NCI-H1436 treated with DMSO at 0.1 percent for 48 hours (cell line): ENCODE measurements around the gene CLSTN3.

Source experiments
- DNase-seq: peaks from one replicate; lab custom pipeline; 2025; lab: John Stamatoyannopoulos, UW

Gene CLSTN3

DNA sequence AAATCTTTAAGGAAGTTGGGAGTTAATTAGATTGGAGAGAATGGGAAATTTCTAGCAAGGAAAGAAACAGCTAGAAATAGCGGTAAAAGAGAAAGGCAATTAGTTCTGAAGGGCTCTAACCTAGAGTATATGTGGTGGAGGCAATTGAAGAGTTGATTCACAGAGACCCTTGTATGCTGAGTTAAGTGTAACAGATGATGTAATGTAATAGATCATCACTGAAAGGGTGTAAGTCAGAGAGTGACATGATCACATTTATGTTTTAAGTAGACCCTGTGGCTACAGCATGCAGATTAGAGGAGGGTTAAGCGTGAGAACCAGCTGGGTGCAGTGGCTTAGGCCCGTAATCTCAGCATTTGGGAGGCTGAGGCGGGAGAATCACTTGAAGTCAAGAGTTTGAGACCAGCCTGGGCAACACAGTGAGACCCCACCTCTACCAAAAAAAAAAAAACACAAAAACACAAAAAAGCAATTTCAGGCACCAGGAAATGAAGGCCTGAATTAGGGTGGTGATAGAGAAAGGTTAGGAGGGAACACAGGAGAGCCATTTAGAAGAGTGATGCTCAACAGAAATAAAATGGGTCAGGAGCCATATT lies 4.4 kb upstream of the CLSTN3 start:
- DNase-seq = no peak

DNA sequence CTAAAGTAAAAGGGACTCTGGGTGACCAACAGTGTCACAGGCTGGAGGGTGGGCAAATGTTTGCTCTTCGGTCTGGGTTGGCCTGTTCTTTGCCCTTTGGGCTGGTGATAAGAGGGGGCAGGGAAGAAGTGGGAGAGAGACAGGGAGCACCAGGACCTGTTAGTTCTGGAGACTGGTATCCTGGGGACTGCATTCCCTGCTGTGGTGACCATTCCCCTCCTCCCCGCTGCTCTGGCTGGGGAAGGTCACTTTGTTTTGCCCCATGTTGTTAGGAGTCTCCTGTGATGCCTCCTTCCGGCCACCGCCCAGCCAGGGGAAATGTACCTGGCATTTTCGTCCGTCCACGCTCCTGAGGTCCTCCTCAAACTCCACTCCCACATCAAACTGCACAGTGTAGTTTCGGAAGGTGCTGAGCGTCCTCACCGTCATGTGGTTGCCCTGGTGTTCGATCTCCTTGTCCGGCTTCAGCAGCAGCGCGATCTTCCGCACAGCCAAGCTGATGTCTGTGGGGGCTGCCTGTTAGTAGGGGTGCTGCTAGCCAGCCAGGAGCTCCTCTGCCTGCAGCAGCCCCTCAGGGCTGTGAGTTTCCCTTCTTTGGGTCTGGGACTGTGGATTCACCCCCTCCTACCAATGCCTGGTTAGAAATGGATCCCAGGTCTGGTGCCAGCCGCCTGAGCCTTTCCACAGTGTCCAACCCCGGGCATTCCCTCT lies 2.1 kb upstream of the CLSTN3 start:
- no peak for DNase-seq

DNA sequence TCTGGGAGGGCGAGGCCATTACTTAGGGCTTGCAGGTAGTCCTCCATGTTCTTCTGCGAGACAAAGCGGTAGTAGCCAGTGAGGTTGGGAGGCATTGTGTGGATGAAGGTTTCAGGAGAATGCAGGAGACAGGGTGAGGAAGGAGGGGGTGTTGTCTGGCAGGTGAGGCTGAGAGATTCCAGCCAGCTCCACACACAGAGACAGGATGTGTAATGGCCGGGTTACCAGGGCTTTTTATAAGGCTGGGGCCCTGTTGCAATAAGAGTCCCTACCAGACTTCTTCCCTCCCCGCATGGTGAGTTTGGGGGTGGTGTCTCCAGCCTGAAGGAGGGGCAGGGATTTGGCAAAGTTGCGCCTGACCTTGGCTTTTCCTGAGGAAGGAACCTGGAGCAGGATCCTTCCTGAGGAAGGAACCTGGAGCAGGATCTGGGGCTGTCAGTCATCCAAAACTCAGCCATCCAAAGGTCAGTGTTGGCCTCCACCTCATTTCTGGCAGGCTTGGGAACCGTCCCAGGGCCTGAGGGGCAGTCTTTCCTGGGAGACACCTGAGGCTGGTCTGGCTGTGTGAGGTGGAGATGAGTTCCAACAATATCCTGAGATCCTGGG lies 1.4 kb upstream of the CLSTN3 start, which contains the start of gene RBP5:
TSS of gene RBP5 (minus strand) at position 209 of the 606 bp plus-strand sequence. CDS start at position 95, 114 bp downstream.
- DNase-seq = no peak

DNA sequence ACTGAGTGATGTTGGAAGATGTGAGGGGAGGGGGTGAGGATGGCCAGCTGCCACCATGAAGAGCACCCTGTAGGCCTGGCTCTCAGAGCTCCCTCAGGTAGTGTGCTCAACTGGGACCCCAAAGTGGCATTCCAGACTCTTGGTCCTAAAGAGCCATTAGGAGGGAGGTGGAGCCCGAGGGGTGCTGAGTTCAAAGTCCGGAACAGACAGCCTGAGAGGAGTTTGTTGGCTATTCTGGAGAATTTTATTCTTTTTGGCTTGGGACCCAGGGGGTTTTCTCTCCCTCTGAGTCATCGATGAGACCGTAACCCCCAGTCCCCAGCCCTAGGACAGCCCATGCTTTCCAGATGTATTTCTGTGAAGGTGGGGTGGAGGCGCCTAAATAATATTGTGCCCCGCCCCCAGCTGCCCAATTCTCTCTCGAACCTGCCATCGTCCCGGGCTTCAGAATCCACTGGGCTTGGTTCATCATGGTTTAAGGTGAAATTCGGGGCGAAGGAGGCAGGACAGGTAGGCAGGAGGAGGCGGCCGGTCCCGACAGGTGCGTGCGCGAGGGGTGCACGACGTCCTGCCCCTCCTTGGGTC lies 792 bp upstream of the CLSTN3 start:
- DNase-seq = no peak

DNA sequence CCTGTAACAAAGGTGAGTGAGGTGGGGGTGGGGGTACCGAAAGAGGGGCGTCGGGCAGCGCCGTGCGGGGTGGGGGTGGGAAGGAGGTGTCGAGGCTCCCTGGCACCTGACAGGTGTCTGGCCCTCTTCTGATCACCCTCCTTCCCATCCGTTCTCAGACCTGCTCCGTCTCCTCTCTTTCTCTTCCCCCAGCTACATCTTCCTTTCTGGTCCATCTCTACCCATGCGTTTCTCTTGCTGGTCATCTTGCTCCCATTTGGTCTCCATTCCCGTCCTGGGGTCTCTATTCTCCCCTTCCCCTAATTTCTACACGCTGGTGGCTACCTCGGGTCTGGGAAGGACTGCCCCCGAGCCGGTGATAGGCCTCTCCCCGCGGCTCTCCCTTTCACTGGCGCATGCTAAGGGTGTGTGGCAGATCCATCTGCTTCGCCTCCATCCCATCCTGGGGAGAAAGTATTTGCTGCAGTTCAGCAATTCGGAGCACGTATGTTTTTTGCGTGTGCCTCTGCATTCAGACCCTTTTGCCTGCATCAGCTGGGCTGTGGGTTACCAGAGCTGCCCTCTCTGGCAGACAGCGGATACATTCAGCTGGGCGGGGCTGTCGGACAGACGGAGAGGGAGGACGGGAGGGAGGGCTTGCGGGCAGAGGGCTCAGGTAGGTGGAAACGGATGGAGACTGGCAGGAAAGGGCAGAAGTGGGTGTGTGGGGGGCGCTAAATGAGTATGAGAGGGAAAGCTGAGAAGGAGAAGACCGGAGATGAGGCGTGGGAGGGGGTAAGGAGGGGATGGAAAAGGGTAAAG lies 730 bp downstream of the CLSTN3 start:
- DNase-seq = no peak

DNA sequence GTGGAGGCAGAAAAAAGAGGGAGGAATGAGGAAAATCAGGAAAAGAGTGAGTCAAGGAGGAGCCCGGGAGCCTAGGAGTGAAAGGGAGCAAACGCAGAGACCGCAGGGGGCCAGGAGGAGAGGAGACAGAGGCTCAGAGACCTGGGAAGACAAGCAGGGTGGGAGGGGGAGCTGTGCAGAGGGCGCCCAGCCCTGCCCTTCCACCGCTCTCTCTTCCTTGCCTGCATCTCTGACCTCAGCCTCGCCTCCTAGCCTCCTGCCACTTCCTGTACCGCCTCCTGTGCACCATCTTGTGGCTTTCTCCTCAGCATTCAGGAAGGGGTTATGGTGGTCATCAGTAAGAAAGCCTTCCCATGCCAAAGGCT lies 1.3 kb downstream of the CLSTN3 start:
- DNase-seq = no peak

DNA sequence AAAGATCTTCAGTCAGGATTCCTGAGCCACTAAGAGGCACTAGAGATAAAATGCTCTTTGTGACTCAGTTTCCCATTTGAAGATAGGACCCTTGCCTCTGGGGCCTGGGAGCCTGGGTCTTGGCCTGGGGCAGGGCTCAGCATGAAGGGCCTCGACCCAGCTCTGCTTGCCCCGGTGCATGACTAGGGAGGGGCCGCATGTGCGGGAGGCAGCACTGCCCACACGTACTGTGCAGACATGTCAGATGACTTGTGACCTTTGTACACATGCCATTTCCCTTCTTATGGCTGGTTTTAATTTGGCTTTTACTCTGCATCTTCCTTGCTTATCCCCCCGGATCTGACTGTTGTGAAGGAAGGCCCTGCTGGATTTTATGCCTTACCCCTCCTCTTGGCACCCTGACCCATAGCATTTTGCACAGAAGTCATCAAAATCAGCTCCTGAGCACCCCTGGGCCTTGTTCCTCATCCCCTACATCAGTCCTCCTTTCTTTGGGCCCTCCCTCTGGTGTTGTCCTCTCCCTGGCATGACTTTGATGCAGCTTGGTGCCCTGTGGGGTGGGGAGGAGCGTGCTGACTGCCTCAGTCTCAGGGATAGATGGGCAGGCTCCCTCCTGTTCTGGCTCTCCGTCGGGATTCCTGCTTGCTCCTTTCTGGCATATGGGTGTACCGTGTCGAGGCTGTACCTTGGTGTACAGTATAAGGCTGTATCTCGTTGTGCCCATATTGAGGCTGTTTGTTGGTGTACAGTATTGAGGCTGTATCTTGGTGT lies 4.4 kb downstream of the CLSTN3 start:
- no peak for DNase-seq

DNA sequence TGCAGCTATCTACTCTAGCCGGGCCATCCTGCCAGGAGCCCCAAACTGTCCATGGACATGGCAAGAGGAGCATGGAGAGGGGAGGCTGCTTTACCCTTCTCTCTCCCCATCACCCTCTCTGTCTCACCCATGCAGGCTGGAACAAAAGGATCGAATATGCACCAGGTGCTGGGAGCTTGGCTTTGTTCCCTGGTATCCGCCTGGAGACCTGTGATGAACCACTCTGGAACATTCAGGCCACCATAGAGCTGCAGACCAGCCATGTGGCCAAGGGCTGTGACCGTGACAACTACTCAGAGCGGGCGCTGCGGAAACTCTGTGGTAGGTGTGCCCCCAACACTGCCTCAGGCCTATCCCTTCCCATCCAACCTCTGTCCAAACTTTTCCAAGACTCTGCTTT lies 5.9 kb downstream of the CLSTN3 start:
- no peak for DNase-seq

DNA sequence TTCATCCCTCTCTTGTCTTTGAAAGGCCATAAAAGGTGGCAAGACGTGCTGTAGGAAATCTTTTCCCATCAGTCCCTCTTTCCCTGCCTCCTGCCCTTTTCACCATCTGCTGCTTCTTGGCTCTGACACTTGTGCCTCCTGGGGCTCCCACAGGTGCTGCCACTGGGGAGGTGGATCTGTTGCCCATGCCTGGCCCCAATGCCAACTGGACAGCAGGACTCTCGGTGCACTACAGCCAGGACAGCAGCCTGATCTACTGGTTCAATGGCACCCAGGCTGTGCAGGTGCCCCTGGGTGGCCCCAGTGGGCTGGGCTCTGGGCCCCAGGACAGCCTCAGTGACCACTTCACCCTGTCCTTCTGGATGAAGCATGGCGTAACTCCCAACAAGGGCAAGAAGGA lies 6.5 kb downstream of the CLSTN3 start:
- DNase-seq = no peak

DNA sequence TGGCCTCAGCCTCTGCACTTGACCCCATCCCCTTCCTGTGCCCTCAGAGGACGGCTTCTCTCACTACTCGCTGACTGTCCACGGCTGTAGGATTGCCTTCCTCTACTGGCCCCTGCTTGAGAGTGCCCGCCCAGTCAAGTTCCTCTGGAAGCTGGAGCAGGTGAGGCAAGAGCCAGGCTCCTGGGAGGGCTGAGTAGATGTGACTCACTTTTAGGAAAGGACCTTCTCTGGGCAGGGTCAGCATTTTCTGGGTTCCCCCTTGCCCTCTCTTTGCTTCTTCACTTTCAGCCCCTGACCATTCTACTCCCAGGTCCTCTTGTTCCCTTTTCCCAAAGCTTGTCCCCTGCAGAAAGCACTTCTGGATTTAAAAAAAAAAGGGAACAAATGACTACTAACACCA lies 7.7 kb downstream of the CLSTN3 start:
- DNase-seq = no peak

DNA sequence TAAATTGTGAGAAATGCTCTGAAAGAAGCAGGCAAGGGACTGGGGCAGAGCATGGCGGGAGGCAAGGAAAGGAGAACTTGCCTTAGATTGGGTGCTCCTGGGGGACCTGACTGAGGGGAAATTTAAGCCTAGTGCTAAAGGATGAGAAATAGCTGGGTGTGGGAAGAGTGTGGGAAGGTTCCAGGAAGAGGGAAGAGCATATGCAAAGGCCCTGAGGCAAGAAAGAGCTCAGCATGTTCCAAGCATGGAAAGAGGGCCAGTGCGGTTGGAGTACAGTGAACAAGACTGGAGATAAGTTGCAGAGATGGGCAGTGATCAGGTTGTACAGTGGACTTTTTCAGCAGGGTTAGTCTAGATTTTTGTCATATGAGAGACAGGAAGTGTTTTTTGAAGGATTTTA lies 9.0 kb downstream of the CLSTN3 start:
- no peak for DNase-seq

DNA sequence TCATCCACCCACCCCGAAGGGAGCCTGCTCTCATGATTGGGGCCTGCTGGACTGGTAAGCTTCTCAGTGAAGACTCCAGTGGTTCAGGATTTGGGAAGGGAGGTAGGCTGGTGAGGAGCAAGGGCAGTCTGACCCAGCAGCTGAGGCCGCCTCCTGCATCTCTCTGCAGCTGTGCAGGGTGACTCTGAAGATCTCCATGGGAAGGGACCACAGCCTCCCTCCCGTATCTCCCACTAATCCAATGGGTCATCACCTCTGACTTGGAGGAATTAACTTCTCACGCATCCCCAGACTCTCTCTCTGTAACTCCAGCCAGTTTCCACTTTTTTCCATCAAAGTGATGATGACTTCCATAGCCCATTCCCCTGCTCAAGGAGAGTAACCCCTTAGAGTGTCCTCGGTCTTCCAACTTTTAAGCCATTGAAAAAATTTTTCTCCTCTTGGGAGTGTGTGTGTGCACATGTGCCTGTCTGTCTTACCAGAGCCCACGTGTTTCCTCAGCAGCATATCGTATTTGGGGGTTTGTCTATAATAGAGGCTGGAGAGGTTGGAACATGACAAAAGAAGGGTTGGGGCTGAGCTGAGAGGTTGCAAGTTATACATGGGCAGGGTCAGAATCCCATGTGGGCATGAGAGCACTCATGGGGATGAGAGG lies 11.3 kb downstream of the CLSTN3 start:
- DNase-seq = no peak

DNA sequence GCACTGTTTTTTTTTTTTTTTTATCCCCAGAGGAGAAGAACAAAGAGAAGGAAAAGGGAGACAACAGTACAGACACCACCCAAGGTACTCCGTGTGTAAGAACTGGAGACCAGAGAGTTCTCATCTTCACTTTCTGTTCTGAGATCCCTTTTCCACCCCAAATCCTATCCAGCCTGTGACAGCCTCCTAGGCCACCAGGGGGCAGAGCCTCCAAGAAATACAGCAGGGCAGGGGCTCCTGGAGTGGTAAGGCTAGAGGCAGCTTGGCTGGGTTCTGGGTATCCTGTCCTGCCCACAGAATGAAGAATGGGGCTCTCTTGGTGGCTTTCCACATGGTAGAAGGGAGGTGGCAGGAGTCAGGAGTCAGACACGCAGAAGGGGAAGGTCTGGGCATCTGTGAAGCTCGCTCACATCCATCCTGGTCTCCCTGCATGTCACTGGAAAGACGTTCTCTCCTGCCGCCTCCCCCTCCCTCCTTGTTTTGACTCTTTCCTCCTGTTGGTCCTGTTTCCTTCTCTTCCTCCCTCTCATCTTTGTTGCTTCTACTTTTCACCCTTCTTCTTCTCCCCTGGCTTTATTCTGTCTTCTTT lies 12.0 kb downstream of the CLSTN3 start:
- DNase-seq = no peak

DNA sequence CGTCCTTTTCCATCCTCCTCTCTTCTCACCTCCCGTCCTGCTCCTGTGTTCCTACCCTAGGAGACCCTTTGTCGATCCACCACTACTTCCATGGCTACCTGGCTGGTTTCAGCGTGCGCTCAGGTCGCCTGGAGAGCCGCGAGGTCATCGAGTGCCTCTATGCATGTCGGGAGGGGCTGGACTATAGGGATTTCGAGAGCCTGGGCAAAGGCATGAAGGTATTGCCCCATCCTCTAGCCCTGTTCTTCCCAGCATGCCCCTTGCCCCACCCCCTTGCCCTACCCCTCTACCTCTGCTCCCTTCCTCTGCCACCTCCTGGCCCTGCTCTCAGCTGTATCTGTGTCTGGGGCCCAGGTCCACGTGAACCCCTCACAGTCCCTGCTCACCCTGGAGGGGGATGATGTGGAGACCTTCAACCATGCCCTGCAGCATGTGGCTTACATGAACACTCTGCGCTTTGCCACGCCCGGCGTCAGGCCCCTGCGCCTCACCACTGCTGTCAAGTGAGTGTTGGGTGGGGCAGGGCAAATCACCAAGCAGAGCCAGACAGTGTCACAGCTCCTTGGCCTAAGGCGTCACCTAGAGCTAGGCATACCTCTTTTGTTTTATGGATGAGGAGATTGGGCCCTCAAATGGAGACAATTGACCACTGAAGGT lies 12.8 kb downstream of the CLSTN3 start:
- no peak for DNase-seq

DNA sequence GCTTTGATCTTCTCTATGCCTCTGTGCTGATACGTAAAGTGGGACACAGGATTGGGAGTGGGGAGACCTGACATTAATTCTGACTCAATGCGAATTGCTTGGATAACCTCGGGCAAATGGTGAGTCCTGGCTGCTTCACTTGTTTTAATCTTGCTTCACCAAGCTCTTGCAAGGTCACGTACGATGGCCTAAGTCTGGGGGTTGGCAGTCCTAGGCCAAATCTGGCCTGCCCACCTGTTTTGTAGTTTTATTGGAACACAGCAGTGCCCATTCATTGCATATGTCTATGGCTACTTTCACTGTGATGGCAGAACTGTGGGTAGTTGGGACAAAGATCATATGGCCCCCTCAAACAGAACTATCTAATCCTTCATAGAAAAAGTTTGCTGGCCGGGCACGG lies 13.4 kb downstream of the CLSTN3 start:
- no peak for DNase-seq

DNA sequence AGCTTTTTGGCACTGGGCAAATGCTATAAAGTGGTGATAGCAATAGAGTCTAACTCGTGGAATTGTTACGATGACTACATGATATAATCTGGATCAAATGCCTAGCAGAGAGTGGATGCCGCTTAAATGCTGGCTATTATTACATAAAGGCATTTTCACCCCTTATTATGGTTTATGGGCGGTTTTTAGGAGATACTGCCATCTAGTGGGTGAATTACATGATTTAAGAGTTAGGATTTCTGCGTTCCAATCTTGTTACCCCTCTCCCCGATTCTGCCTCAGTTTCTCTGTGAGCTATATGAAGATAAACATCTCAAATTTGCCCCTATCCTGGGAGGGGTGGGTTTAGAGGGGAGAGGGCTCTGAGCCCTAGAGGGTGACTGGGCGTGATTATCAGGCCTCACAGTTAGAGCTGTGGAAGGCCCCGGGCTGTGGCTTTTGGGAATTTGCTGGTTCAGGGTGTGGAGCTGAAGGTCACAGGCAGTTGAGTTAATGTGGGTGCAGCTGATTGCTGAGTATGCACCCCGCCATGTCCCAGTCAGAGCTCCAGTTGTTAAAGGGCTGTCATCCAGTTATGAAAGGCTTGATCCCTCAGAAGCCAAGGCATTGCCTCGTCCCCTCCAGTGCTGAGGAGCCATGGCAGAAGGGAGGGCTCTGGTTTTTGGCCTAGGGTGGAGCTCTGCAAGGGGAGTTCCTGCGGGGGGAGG lies 14.4 kb downstream of the CLSTN3 start:
- no peak for DNase-seq

DNA sequence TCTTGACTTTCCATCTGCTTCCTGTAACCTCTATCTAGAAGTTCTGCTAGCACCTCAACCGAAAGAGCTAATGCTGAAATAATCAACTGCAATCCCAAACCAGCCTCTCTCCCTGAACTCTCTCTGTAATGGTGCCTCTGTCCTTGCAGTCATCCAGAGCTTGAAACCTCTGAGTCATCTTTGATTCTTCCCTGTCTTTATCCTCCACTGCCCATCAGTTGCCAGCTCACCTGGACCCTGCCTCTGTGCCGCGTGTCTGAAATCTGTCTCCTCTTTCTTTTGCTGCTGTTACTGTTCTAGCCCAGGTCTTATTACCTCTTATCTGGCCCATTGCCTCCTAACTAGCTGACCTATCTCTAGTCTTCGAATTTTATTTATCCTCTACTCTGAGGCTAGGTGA lies 15.5 kb downstream of the CLSTN3 start:
- no peak for DNase-seq

DNA sequence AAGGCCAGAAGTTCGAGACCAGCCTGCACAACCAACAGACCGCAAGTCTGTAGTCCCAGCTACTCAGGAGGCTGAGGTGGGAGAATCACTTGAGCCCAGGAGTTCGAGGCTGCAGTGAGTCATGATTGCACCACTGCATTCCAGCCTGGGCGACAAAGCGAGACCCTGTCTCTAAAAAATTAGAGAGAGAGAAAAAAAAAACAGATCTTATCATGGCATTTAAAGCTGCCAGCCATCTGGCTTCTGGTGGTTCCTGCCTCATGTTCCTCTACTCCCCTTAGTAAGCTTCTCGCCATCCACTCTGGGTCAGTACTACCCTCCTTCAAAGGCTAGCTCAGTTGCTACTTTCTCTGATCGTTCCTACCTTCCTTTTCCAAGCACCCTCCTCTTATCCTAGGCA lies 16.1 kb downstream of the CLSTN3 start:
- no peak for DNase-seq

DNA sequence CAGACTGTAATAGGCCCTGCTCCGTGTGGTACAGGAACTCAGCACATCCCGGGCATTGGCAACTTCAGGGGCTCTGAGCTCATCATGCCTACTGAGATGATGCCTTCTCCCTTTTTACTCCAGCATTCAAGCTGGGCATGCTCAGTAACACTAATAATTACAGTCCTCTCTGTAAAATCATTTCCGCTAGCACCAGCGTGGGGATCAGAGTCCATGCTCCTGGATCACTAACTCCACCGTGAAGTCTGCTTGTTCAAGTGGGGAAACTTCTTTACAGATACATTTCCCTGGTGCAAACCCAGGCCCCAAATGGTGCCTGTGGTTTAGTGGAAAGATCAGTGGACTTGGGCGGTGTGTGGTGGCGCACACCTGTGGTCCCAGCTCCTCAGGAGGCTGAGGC lies 16.7 kb downstream of the CLSTN3 start:
- DNase-seq = no peak

DNA sequence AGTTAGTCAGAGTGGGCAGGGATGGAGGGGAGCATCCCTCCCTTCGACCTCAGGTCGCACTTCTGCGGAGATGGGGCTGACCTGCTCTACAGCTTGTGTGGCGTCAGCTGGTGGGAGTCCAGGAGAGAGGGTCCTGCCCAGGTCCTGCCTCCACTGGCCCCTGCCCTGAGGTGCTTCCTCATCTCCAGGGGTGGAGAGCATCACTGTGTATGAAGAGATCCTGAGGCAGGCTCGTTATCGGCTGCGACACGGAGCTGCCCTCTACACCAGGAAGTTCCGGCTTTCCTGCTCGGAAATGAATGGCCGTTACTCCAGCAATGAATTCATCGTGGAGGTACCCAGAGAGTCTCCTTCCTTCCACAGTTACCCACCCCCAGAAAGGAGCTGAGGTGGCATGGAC lies 20.2 kb downstream of the CLSTN3 start:
- no peak for DNase-seq
